Osteocyte (in vitro differentiated cells): ENCODE measurements around the gene SLC22A4. TPM values are rescaled to one million over a fixed set of nuclear protein-coding genes. Genes with fewer than 3 reads are reported as not detected.

Source experiments
- DNase-seq: peaks from one replicate; pipeline ENCODE4 v3.0.0; 2021; ENCODE audit warnings: mixed read lengths; ENCODE audit not compliant: unreplicated experiment; ENCODE audit errors: extremely low spot score
- H3K27ac Mint-ChIP-seq: one replicate; pipeline ENCODE4 v1.8.0; 2021; ENCODE audit warnings: mild to moderate bottlenecking, mixed read lengths; ENCODE audit not compliant: unreplicated experiment
- H3K27me3 Mint-ChIP-seq: one replicate; pipeline ENCODE4 v1.8.0; 2021; ENCODE audit warnings: mixed read lengths; ENCODE audit not compliant: unreplicated experiment
- H3K36me3 Mint-ChIP-seq: one replicate; pipeline ENCODE4 v1.8.0; 2021; ENCODE audit warnings: mixed read lengths; ENCODE audit not compliant: unreplicated experiment
- H3K4me1 Mint-ChIP-seq: one replicate; pipeline ENCODE4 v1.8.0; 2021; ENCODE audit warnings: mixed read lengths; ENCODE audit not compliant: unreplicated experiment
- H3K4me3 Mint-ChIP-seq: one replicate; pipeline ENCODE4 v1.8.0; 2021; ENCODE audit warnings: mild to moderate bottlenecking, moderate library complexity, mixed read lengths; ENCODE audit not compliant: unreplicated experiment
- H3K9me3 Mint-ChIP-seq: one replicate; pipeline ENCODE4 v1.8.0; 2021; ENCODE audit warnings: mixed read lengths; ENCODE audit not compliant: unreplicated experiment
- CTCF ChIP-seq: fragments of 200-600 bp; sonication (generic); IDR thresholded peaks from 2 replicates; pipeline ENCODE4 v1.5.0; 2021; ENCODE audit warnings: antibody characterized with exemption, mild to moderate bottlenecking, moderate library complexity
- total RNA-seq: library from RNA; stranded (reverse); gene quantifications from 2 replicates; pipeline ENCODE4 v1.2.1, GENCODE V29; 2021

SLC22A4 gene
- total RNA-seq, 1 donor from 2014 or later = 1.4 TPM

- TF ChIP-seq CTCF = peak; percentile 83
- H3K27me3 Mint-ChIP-seq = no peaks in the 10 kb centered on the region
- H3K9me3 Mint-ChIP-seq = no peaks in the 10 kb centered on the region
- H3K27ac Mint-ChIP-seq = peak overlapping the region; percentile 91
- H3K4me1 Mint-ChIP-seq = peaks cover 53% of the 10 kb centered on the region
- no peak overlapping the region for H3K4me3 Mint-ChIP-seq
- no peak for DNase-seq
- peaks cover 1% of the 10 kb centered on the region for H3K36me3 Mint-ChIP-seq
These were observed 91.3 kb downstream of the SLC22A4 start for GRCh38 chr5:132385326-132386105.

GRCh38 chr5:132386644-132387286 is 92.6 kb downstream of the SLC22A4 start:
- Mint-ChIP-seq H3K36me3 (peaks cover 1% of the 10 kb centered on the region), H3K27me3 (no peaks in the 10 kb centered on the region), H3K4me3 (no peak overlapping the region), H3K4me1 (peaks cover 66% of the 10 kb centered on the region), H3K27ac (peak overlapping the region; percentile 99), H3K9me3 (no peaks in the 10 kb centered on the region)
- TF ChIP-seq CTCF = peak; percentile 91
- no peak for DNase-seq

- H3K4me3 Mint-ChIP-seq = peak overlapping the region; percentile 49
- peak overlapping the region; percentile 99 for H3K27ac Mint-ChIP-seq
- no peaks in the 10 kb centered on the region for H3K9me3 Mint-ChIP-seq
- no peak for TF ChIP-seq CTCF
- H3K27me3 Mint-ChIP-seq = no peaks in the 10 kb centered on the region
- DNase-seq = peak; percentile 93
- H3K36me3 Mint-ChIP-seq = peaks cover 6% of the 10 kb centered on the region
- H3K4me1 Mint-ChIP-seq = peaks cover 68% of the 10 kb centered on the region
These were observed 93.5 kb downstream of the SLC22A4 start for GRCh38 chr5:132387640-132388117.

GRCh38 chr5:132388244-132389050 is 94.3 kb downstream of the SLC22A4 start:
- Mint-ChIP-seq H3K4me1 (peaks cover 68% of the 10 kb centered on the region), H3K36me3 (peaks cover 9% of the 10 kb centered on the region), H3K27me3 (no peaks in the 10 kb centered on the region), H3K4me3 (no peak overlapping the region), H3K9me3 (no peaks in the 10 kb centered on the region), H3K27ac (peak overlapping the region; percentile 99)
- DNase-seq = no peak
- TF ChIP-seq CTCF = no peak

- Mint-ChIP-seq H3K36me3 (peaks cover 15% of the 10 kb centered on the region), H3K4me1 (peaks cover 68% of the 10 kb centered on the region), H3K9me3 (no peaks in the 10 kb centered on the region), H3K27ac (peak overlapping the region; percentile 99), H3K4me3 (peak overlapping the region; percentile 39), H3K27me3 (no peaks in the 10 kb centered on the region)
- no peak for DNase-seq
- no peak for TF ChIP-seq CTCF
These were observed 94.8 kb downstream of the SLC22A4 start for GRCh38 chr5:132389051-132389331.
